ENCODE results near the gene PARS2. TPM values are rescaled to one million over a fixed set of nuclear protein-coding genes. Genes with fewer than 3 reads are reported as not detected.

The PARS2 gene
- total RNA-seq: 1 to 10 TPM; 3.2 to 8.7 (median 5.8) TPM

- TF ChIP-seq EP300 (IDR thresholded peaks at IDR 0.05): no peak
- TF ChIP-seq POLR2A (IDR thresholded peaks at IDR 0.05): peak in 1 of 2 donors; percentile 50
- TF ChIP-seq, protein P1, sequence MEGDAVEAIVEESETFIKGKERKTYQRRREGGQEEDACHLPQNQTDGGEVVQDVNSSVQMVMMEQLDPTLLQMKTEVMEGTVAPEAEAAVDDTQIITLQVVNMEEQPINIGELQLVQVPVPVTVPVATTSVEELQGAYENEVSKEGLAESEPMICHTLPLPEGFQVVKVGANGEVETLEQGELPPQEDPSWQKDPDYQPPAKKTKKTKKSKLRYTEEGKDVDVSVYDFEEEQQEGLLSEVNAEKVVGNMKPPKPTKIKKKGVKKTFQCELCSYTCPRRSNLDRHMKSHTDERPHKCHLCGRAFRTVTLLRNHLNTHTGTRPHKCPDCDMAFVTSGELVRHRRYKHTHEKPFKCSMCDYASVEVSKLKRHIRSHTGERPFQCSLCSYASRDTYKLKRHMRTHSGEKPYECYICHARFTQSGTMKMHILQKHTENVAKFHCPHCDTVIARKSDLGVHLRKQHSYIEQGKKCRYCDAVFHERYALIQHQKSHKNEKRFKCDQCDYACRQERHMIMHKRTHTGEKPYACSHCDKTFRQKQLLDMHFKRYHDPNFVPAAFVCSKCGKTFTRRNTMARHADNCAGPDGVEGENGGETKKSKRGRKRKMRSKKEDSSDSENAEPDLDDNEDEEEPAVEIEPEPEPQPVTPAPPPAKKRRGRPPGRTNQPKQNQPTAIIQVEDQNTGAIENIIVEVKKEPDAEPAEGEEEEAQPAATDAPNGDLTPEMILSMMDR (IDR thresholded peaks at IDR 0.05): no peak
- TF ChIP-seq POLR2AphosphoS5 (IDR thresholded peaks at IDR 0.05): peak in 2 of 3 donors; percentile 3 to 75
- no peaks in the 10 kb centered on the region for H3K27me3 ChIP-seq
- under 1% methylated on average over 30 of the region's 57 CpGs for WGBS
Observed at GRCh38 chr1:54764133-54764921, at the start of gene PARS2. PARS2 (minus strand) TSS chr1:54764523; CDS start chr1:54759161, 5,362 bp downstream.

GRCh38 chr1:54814126-54814498 is 49.8 kb upstream of the PARS2 start:
- WGBS: 63% methylated on average over 8 of the region's 10 CpGs
- Histone ChIP-seq H3K27ac (no peak overlapping the region), H3K27me3 (no peaks in the 10 kb centered on the region), H3K36me3 (no peaks in the 10 kb centered on the region), H3K9me3 (no peaks in the 10 kb centered on the region), H3K4me3 (no peak overlapping the region), H3K4me1 (peaks cover 24% of the 10 kb centered on the region)
- peak; percentile 42 to 45 for DNase-seq (ENCODE audit: low spot score in 2 of 2)
- no peak for TF ChIP-seq POLR2AphosphoS5 (IDR thresholded peaks at IDR 0.05)
- TF ChIP-seq POLR2A (IDR thresholded peaks at IDR 0.05): no peak
- no peak for TF ChIP-seq EP300 (IDR thresholded peaks at IDR 0.05)
- TF ChIP-seq, protein P1 (IDR thresholded peaks at IDR 0.05): no peak

More at GRCh38 chr1:54764133-54764921, at the start of gene PARS2:
- peak; percentile 96 to 97 for DNase-seq (ENCODE audit: low spot score in 2 of 2)
- Histone ChIP-seq H3K9me3 (no peaks in the 10 kb centered on the region), H3K27ac (peak within 1 kb of the TSS; percentile 76), H3K4me1 (peaks cover 17% of the 10 kb centered on the region), H3K36me3 (no peaks in the 10 kb centered on the region), H3K4me3 (peak within 1 kb of the TSS; percentile 81)

- Histone ChIP-seq H3K4me1 (peaks cover 19% of the 10 kb centered on the region), H3K27ac (no peak overlapping the region), H3K4me3 (no peak overlapping the region), H3K27me3 (no peaks in the 10 kb centered on the region), H3K9me3 (no peaks in the 10 kb centered on the region), H3K36me3 (no peaks in the 10 kb centered on the region)
- TF ChIP-seq POLR2A (IDR thresholded peaks at IDR 0.05): no peak
- TF ChIP-seq EP300 (IDR thresholded peaks at IDR 0.05): no peak
- TF ChIP-seq POLR2AphosphoS5 (IDR thresholded peaks at IDR 0.05): no peak
- TF ChIP-seq, protein P1 (IDR thresholded peaks at IDR 0.05): no peak
- DNase-seq (ENCODE audit: low spot score in 2 of 2): peak; percentile 38 to 67
- 70% methylated on average over 13 of the region's 13 CpGs for WGBS
Observed at GRCh38 chr1:54813485-54814125, 49.3 kb upstream of the PARS2 start.

GRCh38 chr1:54812801-54813484 is 48.6 kb upstream of the PARS2 start:
- DNase-seq (ENCODE audit: low spot score in 2 of 2): peak; percentile 20 to 53
- no peaks in the 10 kb centered on the region for H3K9me3 ChIP-seq
- H3K36me3 ChIP-seq: no peaks in the 10 kb centered on the region
- no peak overlapping the region for H3K27ac ChIP-seq
- WGBS: 86% methylated on average over 13 of the region's 13 CpGs
- peaks cover 12% of the 10 kb centered on the region for H3K4me1 ChIP-seq
- H3K4me3 ChIP-seq: no peak overlapping the region
- TF ChIP-seq EP300 (IDR thresholded peaks at IDR 0.05): no peak
- TF ChIP-seq, protein P1 (IDR thresholded peaks at IDR 0.05): no peak
- H3K27me3 ChIP-seq: no peaks in the 10 kb centered on the region
